ENCODE data around the gene ZNF316.

ZNF316 gene

DNA sequence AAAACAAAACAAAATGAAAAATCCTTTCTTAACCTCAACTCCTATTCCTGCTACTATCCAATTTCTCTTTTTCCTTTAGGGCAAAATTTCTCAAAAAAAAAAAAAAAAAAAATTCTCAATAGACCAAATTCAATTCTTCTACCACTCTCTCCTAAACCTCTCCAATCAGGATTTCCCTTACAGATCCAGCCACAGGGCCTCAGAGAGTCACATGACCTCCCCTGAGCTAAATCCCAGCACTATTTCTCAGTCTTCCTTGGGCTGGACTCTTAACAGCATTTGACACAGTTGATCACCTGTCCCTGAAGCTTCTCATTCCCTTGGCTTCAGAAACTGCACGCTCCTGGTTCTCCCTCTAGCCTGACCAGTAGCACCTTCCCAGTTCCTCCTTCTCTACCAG, 64.7 kb downstream of the ZNF316 start:
- no peak for DNase-seq

Measured in activated effector memory CD4-positive, alpha-beta T cell treated with anti-CD3 and anti-CD28 coated beads, Interleukin-2, amount 50 U/mL, for 16 hours (primary cell).